WTC11 (cell line): ENCODE data around the gene AMER3. TPM values are rescaled to one million over a fixed set of nuclear protein-coding genes. Genes with fewer than 3 reads are reported as not detected.

ENCODE experiments used
- ATAC-seq: fragments of 200-7000 bp; cut with Tn5 transposase; 2 replicates; pipeline ENCODE4 v1.10.0; 2021; ENCODE audit warnings: mild to moderate bottlenecking, moderate library complexity
- CTCF ChIA-PET: fragments of 300-600 bp; sonication (Branson Sonifier 250); formaldehyde crosslinking; loops from one replicate; lab custom pipeline; 2021; ENCODE audit warnings: antibody characterized with exemption; lab: Charles Lee
- POLR2A ChIA-PET: fragments of 350-600 bp; sonication (Branson Sonifier 250); formaldehyde crosslinking; loops from one replicate; lab custom pipeline; 2021; ENCODE audit warnings: antibody characterized with exemption; lab: Charles Lee
- DNase-seq: peaks from one replicate; pipeline ENCODE4 v3.0.0; 2021; ENCODE audit warnings: low spot score
- H3K27ac Mint-ChIP-seq: 2 replicates; pipeline ENCODE4 v1.8.0; 2021; ENCODE audit warnings: mixed read lengths
- H3K27me3 Mint-ChIP-seq: 2 replicates; pipeline ENCODE4 v1.8.0; 2021; ENCODE audit warnings: low read depth, mild to moderate bottlenecking, moderate library complexity, mixed read lengths
- H3K36me3 Mint-ChIP-seq: 2 replicates; pipeline ENCODE4 v1.8.0; 2021; ENCODE audit warnings: mixed read lengths
- H3K4me1 Mint-ChIP-seq: 2 replicates; pipeline ENCODE4 v1.8.0; 2022; ENCODE audit warnings: mixed read lengths
- H3K4me3 Mint-ChIP-seq: 2 replicates; pipeline ENCODE4 v1.8.0; 2021; ENCODE audit warnings: mild to moderate bottlenecking, moderate library complexity, mixed read lengths
- H3K9me3 Mint-ChIP-seq: 2 replicates; pipeline ENCODE4 v1.8.0; 2021; ENCODE audit warnings: mixed read lengths
- AFF4 ChIP-seq: sonication (generic); formaldehyde crosslinking; IDR thresholded peaks from 2 replicates; pipeline ENCODE4 v1.8.1; 2023; ENCODE audit warnings: mild to moderate bottlenecking, missing genetic modification reagents, borderline replicate concordance
- CTCF ChIP-seq: fragments of 200-600 bp; IDR thresholded peaks from 2 replicates; pipeline ENCODE4 v1.8.0; 2022; ENCODE audit warnings: antibody characterized with exemption
- E2F4 ChIP-seq: sonication (generic); formaldehyde crosslinking; IDR thresholded peaks from 2 replicates; pipeline ENCODE4 v1.8.1; 2022; ENCODE audit warnings: low read depth, mild to moderate bottlenecking, moderate library complexity, missing genetic modification reagents, borderline replicate concordance
- E2F5 ChIP-seq: sonication (generic); formaldehyde crosslinking; IDR thresholded peaks from 2 replicates; pipeline ENCODE4 v1.8.1; 2022; ENCODE audit warnings: mild to moderate bottlenecking, moderate library complexity, missing genetic modification reagents
- EMX1 ChIP-seq: fragments of 250-450 bp; sonication (Bioruptor Pico); IDR thresholded peaks from 2 replicates; pipeline ENCODE4 v1.8.0; 2021; ENCODE audit warnings: mild to moderate bottlenecking
- HMGA2 ChIP-seq: fragments of 250-450 bp; sonication (Bioruptor Pico); IDR thresholded peaks from 2 replicates; pipeline ENCODE4 v1.4.0; 2021; ENCODE audit warnings: mild to moderate bottlenecking, moderate library complexity
- HMGXB4 ChIP-seq: sonication (generic); formaldehyde crosslinking; IDR thresholded peaks from 2 replicates; pipeline ENCODE4 v1.8.1; 2023; ENCODE audit warnings: mild to moderate bottlenecking, moderate library complexity, missing genetic modification reagents
- JAZF1 ChIP-seq: fragments of 250-450 bp; sonication (Bioruptor Pico); IDR thresholded peaks from 2 replicates; pipeline ENCODE4 v1.9.0; 2021; ENCODE audit warnings: moderate library complexity, mild to moderate bottlenecking, inconsistent platforms
- JUN ChIP-seq: sonication (generic); formaldehyde crosslinking; IDR thresholded peaks from 2 replicates; pipeline ENCODE4 v1.8.0; 2023; ENCODE audit warnings: mild to moderate bottlenecking, missing genetic modification reagents
- KAT7 ChIP-seq: sonication (generic); formaldehyde crosslinking; IDR thresholded peaks from 2 replicates; pipeline ENCODE4 v1.8.1; 2023; ENCODE audit warnings: missing genetic modification reagents, mild to moderate bottlenecking, borderline replicate concordance
- NFATC4 ChIP-seq: fragments of 250-450 bp; sonication (Bioruptor Pico); IDR thresholded peaks from 2 replicates; pipeline ENCODE4 v1.9.0; 2021; ENCODE audit warnings: mild to moderate bottlenecking
- NR3C1 ChIP-seq: sonication (generic); formaldehyde crosslinking; conservative IDR thresholded peaks from 2 replicates; pipeline ENCODE4 v1.8.1; 2023; ENCODE audit warnings: low read depth, mild to moderate bottlenecking, missing genetic modification reagents
- TEAD4 ChIP-seq: sonication (generic); formaldehyde crosslinking; IDR thresholded peaks from 2 replicates; pipeline ENCODE4 v1.8.0; 2022; ENCODE audit warnings: mild to moderate bottlenecking, missing genetic modification reagents
- TP53 ChIP-seq: sonication (generic); formaldehyde crosslinking; IDR thresholded peaks from 2 replicates; pipeline ENCODE4 v1.8.1; 2023; ENCODE audit warnings: mild to moderate bottlenecking, missing genetic modification reagents
- ZMAT4 ChIP-seq: fragments of 250-450 bp; sonication (Bioruptor Pico); IDR thresholded peaks from 2 replicates; pipeline ENCODE4 v1.9.0; 2021; ENCODE audit warnings: mild to moderate bottlenecking
- ZNF512 ChIP-seq: sonication (generic); formaldehyde crosslinking; IDR thresholded peaks from 2 replicates; pipeline ENCODE4 v1.8.1; 2022; ENCODE audit warnings: missing genetic modification reagents, borderline replicate concordance
- total RNA-seq: library from RNA; stranded (reverse); gene quantifications from 3 replicates; pipeline ENCODE4 v1.2.3, GENCODE V29; 2021

The AMER3 gene
- total RNA-seq, 1 experiment from 2014 or later, result 0.13 TPM

GRCh38 chr2:130728007-130728454 is 27.3 kb upstream of the AMER3 start:
- H3K4me3 Mint-ChIP-seq, result peak overlapping the region; percentile 78
- H3K27me3 Mint-ChIP-seq, result peaks cover 26% of the 10 kb centered on the region
- H3K4me1 Mint-ChIP-seq, result peaks cover 11% of the 10 kb centered on the region
- ChIA-PET POLR2A (interaction anchor here (0.9 kb wide), 1 partner anchor 29 kb away, joined by 3 read pairs; no protein-coding TSS in a partner anchor), CTCF (interaction anchor here (0.9 to 1.6 kb wide), 4 partner anchors 9 to 945 kb away, joined by 3 to 4 read pairs (median 4); no protein-coding TSS in a partner anchor)
- DNase-seq (peak; percentile 20), ATAC-seq (peak; percentile 9)
- H3K9me3 Mint-ChIP-seq, result no peaks in the 10 kb centered on the region
- no peaks in the 10 kb centered on the region for H3K36me3 Mint-ChIP-seq
- no peak overlapping the region for H3K27ac Mint-ChIP-seq
- TF ChIP-seq TP53 (CRISPR knock-in tag) (no peak), JUN (no peak), CTCF (no peak), E2F4 (CRISPR knock-in tag) (no peak), EMX1 (no peak), TEAD4 (CRISPR knock-in tag) (no peak), E2F5 (CRISPR knock-in tag) (no peak), ZNF512 (no peak), AFF4 (CRISPR knock-in tag) (no peak), ZMAT4 (no peak), NR3C1 (CRISPR knock-in tag) (no peak), JAZF1 (CRISPR knock-in tag) (no peak), NFATC4 (CRISPR knock-in tag) (no peak), HMGA2 (CRISPR knock-in tag) (no peak), KAT7 (no peak), HMGXB4 (no peak)
